Hepatocyte (in vitro differentiated cells): ENCODE data around the gene LEUTX.

Source experiments
- EZH2 ChIP-seq: fragments of 200-600 bp; sonication (generic); IDR thresholded peaks from 2 replicates; pipeline ENCODE4 v1.6.1; 2016; ENCODE audit warnings: antibody characterized with exemption, mild to moderate bottlenecking, borderline replicate concordance
- TF ChIP-seq, protein P1 (sequence below): fragments of 200-600 bp; sonication (generic); IDR thresholded peaks from 2 replicates; pipeline ENCODE4 v1.5.1; 2016; ENCODE audit warnings: antibody characterized with exemption, mild to moderate bottlenecking; ENCODE audit not compliant: poor library complexity

DNA sequence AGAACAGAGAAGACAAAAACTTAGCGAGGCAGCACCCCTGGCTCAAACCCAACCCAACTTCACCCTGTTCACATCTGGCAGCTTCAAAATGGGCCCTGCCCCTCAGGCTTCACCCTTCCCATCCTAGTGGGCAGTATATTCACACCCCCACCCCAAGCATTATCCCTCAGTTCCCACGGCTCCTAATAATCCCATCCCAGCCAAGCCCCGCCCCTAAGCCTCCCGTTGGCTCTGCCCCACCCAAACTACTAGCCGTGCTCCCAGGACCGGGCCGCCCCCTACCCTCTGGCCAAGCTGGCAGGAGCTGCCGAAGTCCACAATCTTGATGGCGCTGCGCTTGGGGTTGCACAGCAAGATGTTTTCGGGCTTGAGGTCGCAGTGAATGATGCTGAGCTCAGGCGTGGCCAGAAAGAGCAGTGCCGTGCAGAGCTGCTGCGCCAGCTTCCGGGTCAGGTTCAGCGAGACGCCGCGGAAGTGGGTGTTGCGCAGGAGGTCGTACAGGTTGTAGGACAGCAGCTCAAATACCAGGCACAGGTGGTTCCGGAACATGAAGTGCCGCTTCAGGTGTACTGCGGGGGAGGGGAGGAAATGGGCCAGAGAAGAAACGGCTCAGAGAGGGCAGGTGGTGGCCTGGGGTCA, 49.5 kb downstream of the LEUTX start:
- TF ChIP-seq, protein P1, sequence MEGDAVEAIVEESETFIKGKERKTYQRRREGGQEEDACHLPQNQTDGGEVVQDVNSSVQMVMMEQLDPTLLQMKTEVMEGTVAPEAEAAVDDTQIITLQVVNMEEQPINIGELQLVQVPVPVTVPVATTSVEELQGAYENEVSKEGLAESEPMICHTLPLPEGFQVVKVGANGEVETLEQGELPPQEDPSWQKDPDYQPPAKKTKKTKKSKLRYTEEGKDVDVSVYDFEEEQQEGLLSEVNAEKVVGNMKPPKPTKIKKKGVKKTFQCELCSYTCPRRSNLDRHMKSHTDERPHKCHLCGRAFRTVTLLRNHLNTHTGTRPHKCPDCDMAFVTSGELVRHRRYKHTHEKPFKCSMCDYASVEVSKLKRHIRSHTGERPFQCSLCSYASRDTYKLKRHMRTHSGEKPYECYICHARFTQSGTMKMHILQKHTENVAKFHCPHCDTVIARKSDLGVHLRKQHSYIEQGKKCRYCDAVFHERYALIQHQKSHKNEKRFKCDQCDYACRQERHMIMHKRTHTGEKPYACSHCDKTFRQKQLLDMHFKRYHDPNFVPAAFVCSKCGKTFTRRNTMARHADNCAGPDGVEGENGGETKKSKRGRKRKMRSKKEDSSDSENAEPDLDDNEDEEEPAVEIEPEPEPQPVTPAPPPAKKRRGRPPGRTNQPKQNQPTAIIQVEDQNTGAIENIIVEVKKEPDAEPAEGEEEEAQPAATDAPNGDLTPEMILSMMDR: no peak
- no peak for TF ChIP-seq EZH2
